ENCODE results near the gene C3orf52.

The C3orf52 gene

GRCh38 chr3:112087746-112088145 lies 1.6 kb downstream of the C3orf52 start:
- no peak for TF ChIP-seq CTCF (IDR thresholded peaks at IDR 0.05; ENCODE audit: insufficient read depth, low read length)
- no peak for TF ChIP-seq POLR2AphosphoS5 (IDR thresholded peaks at IDR 0.05; ENCODE audit: low read depth)
- TF ChIP-seq GABPA (IDR thresholded peaks at IDR 0.05; ENCODE audit: low read depth): no peak
- TF ChIP-seq, protein P1, sequence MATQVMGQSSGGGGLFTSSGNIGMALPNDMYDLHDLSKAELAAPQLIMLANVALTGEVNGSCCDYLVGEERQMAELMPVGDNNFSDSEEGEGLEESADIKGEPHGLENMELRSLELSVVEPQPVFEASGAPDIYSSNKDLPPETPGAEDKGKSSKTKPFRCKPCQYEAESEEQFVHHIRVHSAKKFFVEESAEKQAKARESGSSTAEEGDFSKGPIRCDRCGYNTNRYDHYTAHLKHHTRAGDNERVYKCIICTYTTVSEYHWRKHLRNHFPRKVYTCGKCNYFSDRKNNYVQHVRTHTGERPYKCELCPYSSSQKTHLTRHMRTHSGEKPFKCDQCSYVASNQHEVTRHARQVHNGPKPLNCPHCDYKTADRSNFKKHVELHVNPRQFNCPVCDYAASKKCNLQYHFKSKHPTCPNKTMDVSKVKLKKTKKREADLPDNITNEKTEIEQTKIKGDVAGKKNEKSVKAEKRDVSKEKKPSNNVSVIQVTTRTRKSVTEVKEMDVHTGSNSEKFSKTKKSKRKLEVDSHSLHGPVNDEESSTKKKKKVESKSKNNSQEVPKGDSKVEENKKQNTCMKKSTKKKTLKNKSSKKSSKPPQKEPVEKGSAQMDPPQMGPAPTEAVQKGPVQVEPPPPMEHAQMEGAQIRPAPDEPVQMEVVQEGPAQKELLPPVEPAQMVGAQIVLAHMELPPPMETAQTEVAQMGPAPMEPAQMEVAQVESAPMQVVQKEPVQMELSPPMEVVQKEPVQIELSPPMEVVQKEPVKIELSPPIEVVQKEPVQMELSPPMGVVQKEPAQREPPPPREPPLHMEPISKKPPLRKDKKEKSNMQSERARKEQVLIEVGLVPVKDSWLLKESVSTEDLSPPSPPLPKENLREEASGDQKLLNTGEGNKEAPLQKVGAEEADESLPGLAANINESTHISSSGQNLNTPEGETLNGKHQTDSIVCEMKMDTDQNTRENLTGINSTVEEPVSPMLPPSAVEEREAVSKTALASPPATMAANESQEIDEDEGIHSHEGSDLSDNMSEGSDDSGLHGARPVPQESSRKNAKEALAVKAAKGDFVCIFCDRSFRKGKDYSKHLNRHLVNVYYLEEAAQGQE (IDR thresholded peaks at IDR 0.05; ENCODE audit: insufficient replicate concordance, low read depth): no peak
- no peak for TF ChIP-seq SPI1 (IDR thresholded peaks at IDR 0.05; ENCODE audit: borderline replicate concordance, low read depth)
- no peak for DNase-seq (ENCODE audit: low read depth in 1 of 2, low spot score in 1 of 2)
- Histone ChIP-seq H3K4me3 (replicated peaks; ENCODE audit: insufficient read depth, low read length) (no peak overlapping the region), H3K27ac (replicated peaks) (no peak overlapping the region), H3K27me3 (ENCODE audit: insufficient read depth, poor library complexity, severe bottlenecking) (peaks cover 35% of the 10 kb centered on the region)

GRCh38 chr3:112088944-112089343 lies 2.8 kb downstream of the C3orf52 start:
- no peak for DNase-seq (ENCODE audit: low read depth in 1 of 2, low spot score in 1 of 2)
- Histone ChIP-seq H3K27ac (replicated peaks) (no peak overlapping the region), H3K27me3 (ENCODE audit: insufficient read depth, poor library complexity, severe bottlenecking) (peaks cover 28% of the 10 kb centered on the region), H3K4me3 (replicated peaks; ENCODE audit: insufficient read depth, low read length) (no peak overlapping the region)
- TF ChIP-seq GABPA (IDR thresholded peaks at IDR 0.05; ENCODE audit: low read depth): no peak
- TF ChIP-seq CTCF (IDR thresholded peaks at IDR 0.05; ENCODE audit: insufficient read depth, low read length): no peak
- TF ChIP-seq, protein P1 (IDR thresholded peaks at IDR 0.05; ENCODE audit: insufficient replicate concordance, low read depth): no peak
- no peak for TF ChIP-seq SPI1 (IDR thresholded peaks at IDR 0.05; ENCODE audit: borderline replicate concordance, low read depth)
- TF ChIP-seq POLR2AphosphoS5 (IDR thresholded peaks at IDR 0.05; ENCODE audit: low read depth): no peak

DNA sequence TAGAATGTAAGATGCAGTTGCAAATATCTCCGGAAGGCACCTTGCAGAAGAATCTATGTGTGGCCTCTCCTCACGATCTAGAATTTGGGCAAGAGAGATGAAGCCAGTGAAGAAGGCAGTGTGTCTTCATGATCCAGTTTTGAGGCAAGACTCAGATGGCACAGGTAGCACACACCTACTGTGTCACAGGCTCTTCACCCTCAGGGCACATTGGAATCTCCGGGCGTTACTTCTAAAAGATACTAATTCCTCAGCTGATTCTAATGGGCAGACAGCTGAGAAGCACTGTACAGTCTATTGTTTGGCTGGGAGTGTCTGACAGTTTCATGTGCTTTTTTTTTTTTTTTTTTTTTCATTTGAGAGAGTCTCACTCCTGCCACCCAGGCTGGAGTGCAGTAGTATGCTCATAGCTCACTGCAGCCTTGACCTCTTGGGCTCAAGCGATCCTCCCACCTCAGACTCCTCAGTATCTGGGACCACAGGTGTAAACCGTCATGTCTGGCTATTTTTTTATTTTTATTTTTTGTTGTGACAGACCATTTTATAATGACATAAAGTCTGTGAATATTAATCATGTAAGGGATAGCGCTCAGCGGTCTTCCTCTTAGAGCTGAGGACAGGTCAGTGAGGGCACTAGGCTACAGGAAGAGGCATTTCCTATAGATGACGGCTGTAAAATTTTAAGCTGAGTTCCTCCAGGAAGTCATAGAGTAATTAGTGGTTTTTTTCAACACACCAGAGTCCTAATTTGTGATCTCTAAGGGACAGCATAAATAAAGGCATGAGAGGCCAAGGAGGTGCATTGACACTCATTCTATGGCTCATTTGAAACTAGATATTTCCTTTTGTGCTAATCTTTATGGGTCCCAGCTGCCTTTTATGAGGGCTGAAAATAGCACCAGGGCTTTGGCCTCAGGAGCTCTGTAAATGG lies 4.0 kb downstream of the C3orf52 start:
- Histone ChIP-seq H3K4me3 (replicated peaks; ENCODE audit: insufficient read depth, low read length) (no peak overlapping the region), H3K27me3 (ENCODE audit: insufficient read depth, poor library complexity, severe bottlenecking) (peaks cover 28% of the 10 kb centered on the region), H3K27ac (replicated peaks) (no peak overlapping the region)
- DNase-seq (ENCODE audit: low read depth in 1 of 2, low spot score in 1 of 2): no peak
- TF ChIP-seq CTCF (IDR thresholded peaks at IDR 0.05; ENCODE audit: insufficient read depth, low read length): no peak
- TF ChIP-seq, protein P1 (IDR thresholded peaks at IDR 0.05; ENCODE audit: insufficient replicate concordance, low read depth): no peak
- no peak for TF ChIP-seq SPI1 (IDR thresholded peaks at IDR 0.05; ENCODE audit: borderline replicate concordance, low read depth)
- no peak for TF ChIP-seq POLR2AphosphoS5 (IDR thresholded peaks at IDR 0.05; ENCODE audit: low read depth)
- no peak for TF ChIP-seq GABPA (IDR thresholded peaks at IDR 0.05; ENCODE audit: low read depth)
